ENCODE measurements around the gene HMX2.
A peak's percentile ranks its signal among the peaks of the same experiment; 100 is the strongest.
"Not testable (repeated sequence)": the region's sequence is repeated elsewhere in the genome, so short reads cannot be mapped to it uniquely, and the experiment has no call there.

HMX2 gene

DNA sequence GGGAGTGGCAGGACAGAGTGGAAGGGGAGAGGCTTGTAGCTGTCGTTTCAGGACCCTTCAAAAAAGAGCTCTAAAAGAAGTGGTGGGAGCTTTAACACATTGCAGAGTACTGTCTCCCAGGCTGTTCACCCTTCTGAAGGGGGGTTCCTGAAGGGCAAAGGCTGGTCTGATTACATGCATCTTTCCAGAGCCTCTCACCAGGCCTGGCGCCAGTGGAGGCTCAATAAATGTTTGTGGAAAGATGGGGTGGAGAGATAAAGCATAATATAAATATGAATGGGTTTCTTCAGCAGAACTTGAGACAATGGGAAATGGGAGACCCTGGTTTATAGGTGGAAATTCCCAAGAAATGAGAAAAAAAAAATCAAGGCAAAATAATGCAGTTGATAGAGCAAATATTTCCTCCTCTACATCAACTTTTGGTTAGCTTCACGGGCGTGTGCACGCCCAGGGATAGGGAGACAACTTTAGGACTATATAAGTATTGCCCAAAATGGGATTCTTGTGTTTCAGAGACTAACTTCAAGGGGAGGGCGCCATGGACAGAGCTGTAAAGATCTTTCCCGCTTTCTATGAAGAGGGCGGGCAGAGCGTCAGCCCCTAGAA is 5.7 kb downstream of the HMX2 start:
- DNase-seq: no peak

DNA sequence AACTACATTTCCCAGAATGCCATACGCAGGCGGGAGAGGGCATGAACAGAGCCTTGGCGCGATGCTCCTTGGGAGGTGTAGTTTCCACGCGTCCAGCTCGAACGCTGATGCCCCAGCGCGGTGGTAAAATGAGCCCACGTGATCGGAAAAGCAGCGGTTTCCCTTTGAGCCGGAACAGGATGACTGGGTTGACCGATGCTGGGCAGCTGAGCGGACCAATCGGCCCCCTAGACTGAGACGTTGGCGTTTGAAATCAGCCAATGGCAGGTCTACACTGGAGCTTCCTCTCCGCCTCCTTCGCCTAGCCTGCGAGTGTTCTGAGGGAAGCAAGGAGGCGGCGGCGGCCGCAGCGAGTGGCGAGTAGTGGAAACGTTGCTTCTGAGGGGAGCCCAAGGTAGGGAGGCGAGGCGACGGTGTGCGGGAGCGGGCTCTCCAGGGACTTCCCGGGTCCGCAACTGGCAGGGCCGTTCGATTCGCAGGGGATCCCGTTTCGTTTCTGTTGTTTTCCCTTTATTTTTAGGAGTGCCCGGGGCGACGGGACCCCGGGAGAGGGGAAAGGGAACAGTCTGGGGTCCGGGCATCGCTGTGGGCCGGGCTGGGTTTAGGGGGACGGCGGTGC is 6.3 kb downstream of the HMX2 start, which contains the start of gene BUB3:
Gene BUB3 (plus strand): TSS at position 311 of the 619 bp plus-strand sequence. CDS start 516 bp downstream, outside the sequence.
- peak; percentile 64 to 100 (median 90) for DNase-seq

DNA sequence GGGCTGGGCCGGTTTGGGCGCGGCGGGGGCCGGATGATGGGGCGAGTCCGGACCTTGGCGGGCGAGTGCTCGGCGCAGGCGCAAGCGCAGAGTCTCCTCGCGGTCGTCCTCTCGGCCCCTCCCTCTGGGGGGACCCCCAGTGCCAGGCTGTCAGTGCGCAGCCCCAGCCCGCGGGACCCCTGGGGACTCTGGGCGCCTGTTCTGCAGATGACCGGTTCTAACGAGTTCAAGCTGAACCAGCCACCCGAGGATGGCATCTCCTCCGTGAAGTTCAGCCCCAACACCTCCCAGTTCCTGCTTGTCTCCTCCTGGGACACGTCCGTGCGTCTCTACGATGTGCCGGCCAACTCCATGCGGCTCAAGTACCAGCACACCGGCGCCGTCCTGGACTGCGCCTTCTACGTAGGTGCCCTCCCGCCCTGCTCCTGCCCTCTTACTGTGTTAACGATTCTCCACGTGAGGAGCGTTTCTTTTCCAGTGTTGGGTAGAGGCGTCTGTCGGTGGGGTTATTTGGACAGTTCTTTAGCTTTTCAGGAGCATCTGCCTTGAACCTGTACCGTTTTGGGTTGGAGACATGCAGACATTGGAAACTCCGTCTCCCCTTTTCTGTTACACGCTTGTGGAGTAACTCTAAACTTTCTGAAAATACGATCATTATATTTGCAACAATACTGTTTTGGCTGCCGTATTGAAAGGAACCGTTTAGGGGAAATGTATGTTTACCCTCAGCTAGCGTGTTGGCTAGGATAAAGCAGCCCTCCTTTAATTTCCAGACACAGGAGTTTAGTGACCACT is 7.0 kb downstream of the HMX2 start:
- DNase-seq: peak in 2 of 5 experiments; percentile 34 to 51

DNA sequence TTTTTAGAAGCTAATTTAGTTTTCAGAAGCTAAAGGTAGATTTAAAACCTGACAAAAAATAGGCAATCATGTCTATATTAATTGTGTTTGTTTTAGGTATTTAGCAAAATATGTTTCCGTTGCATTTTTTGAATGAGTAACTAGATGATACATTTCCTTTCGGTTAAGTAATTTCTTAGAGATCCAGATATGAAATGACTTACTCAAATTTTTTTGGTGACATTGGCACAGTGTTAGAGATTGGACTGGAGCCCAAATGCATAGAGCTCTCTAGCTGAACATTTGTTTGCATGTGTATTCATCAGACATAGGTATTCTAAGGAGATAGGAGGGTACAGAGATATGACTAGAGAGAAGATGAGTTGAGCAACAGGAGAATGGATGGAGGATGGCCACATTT is 8.1 kb downstream of the HMX2 start:
- DNase-seq: no peak

DNA sequence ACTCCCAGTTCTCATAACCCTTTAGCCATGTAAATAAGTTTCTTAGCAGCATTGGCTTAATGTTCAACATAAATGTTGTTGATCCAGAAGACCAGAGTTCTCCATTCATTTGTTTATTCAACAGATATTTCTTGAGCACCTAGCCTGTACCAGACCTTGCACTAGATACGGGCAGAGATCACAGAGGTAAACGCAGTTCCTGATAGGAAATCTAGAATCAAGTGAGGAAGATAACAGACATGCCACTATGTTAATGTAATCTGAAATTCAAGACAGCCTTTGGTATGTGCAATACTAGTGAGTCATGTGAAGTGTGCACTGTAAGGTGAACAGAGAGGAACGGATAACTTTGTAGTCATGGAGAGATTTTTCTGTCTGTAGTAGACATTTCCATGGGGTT is 9.3 kb downstream of the HMX2 start:
- DNase-seq: no peak

DNA sequence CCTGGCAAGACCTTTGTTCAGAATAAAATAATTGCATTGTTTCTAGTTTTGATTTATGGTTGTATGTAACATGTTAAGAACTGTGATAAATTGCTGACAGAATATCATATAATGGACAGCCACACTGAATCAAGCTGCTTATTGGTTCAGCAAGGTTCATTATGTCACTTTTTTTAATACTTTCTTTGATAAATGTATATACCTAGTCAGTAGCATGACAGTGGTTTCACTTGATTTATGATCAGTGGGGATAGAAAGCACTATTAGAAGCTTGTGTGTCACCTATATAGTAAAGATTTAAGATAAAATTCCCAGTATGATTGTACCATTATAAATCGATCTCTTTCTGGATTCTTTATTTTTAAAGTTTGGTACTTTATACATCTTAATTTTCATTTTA is 10.7 kb downstream of the HMX2 start:
- DNase-seq: no peak

DNA sequence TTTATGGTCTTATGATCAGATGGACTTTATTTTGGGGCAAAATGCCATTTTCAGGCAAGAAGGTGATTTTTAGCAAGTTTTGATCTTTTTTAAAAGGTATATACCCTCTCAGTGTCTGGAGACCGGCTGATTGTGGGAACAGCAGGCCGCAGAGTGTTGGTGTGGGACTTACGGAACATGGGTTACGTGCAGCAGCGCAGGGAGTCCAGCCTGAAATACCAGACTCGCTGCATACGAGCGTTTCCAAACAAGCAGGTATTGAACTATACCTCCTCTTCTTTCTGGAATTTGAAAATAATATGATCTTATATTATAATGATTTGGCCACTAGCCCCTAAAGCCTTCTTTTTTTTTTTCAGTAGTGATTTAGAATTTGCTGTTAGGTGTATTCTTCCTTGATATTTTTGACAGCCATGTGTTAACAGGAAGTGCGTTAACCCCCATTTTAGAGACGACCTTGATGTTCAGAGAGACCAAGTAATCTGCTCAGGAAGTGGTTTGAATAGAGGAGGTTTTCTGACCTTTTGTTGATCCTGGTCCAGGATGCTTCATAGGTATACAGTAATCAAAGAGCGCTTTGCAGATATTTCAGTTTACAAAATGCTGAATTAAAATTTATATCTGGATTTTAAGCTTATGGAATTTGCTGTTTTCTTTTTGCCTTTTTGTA is 12.5 kb downstream of the HMX2 start:
- peak in 2 of 5 experiments; percentile 57 to 79 for DNase-seq

DNA sequence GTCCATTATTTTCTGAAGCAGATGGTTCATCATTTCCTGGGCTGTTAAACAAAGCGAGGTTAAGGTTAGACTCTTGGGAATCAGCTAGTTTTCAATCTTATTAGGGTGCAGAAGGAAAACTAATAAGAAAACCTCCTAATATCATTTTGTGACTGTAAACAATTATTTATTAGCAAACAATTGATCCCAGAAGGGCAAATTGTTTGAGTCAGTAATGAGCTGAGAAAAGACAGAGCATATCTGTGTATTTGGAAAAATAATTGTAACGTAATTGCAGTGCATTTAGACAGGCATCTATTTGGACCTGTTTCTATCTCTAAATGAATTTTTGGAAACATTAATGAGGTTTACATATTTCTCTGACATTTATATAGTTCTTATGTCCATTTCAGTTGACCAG is 16.4 kb downstream of the HMX2 start:
- DNase-seq: no peak

DNA sequence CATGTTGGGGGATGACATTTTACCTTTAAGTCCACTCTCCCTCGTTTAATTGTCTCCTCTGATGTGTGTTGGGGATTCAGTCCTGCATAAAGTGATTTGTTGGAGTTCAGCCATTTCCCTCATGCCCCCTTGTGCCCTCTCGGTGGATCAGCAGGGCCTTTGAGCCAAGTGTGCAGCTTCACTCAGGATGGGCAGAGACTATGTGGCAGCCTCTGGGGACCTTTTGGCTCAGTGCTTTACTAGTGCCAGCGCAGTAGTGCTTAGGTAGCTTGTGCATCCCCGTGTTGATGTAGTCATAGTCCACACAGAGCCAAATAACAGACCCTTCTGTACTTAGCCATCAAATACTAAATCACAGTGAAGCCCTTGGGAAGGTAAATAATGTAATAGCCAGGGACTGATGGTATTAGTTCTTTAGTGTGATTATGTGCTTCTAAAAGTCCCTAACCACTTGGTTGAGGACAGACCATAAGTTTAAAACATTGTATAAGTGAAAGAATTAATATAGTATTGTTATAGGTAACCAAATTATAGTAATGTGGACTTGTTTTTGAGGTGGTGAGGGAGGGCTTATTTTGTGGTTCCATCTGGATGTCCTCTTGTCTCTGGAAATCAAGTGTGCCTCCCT is 17.6 kb downstream of the HMX2 start:
- DNase-seq: no peak

DNA sequence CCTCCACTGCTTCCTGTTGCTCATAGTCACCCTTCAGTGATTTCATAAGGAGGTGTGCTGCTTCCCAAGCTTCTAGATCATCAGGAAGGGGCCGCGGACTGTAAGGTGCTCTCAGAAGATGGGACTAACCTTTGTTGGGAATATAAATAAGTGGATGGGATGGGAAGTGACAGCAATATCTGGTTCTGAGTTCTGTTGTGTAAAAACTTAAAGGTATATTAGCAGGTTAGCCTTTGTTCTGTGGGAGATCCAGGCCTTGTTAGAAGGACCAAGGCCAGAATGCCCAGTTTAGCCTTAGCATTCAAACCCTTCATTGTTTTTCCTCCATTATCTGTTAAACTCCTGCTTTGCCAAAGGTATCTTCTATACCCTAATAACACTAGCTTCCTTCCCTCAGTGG is 18.7 kb downstream of the HMX2 start:
- DNase-seq: no peak

DNA sequence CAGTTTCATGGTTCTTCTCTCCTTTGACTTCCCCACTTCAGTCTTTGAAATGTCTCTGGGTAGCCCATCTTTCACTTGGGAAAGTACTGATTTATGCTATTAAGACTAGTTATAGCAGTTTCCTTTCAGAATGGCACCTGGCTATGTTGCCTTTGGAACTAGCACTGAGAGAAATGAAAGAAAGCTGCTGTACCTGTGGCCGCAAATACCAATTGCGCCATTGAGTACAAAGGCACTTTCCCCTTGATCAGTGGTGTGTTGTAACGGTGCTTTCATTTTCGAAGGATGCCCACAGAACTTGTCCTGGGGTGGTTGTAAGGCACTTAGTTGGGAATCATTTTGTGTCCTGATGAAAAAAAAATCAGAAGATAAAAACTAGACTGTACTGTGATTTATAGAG is 23.0 kb downstream of the HMX2 start:
- DNase-seq: no peak

DNA sequence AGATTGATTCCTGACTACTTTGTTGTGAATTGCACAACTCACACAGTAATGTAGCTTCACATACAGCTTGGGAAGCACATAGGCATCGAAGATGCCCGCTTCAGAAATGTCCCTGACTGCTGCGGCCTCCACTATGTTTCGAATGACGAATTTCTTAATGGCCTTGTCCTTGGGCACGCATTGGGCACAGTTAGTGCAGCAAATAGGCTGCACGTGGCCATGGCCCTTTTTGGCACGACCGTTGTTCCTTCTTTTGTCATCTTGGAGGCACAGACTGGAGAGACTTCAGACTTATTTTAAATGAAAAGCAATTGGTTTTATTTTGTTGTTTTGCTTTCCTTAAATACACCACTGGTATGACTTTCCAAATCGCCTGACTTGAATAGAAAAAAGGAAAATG is 23.7 kb downstream of the HMX2 start:
- not testable (repeated sequence) for DNase-seq

DNA sequence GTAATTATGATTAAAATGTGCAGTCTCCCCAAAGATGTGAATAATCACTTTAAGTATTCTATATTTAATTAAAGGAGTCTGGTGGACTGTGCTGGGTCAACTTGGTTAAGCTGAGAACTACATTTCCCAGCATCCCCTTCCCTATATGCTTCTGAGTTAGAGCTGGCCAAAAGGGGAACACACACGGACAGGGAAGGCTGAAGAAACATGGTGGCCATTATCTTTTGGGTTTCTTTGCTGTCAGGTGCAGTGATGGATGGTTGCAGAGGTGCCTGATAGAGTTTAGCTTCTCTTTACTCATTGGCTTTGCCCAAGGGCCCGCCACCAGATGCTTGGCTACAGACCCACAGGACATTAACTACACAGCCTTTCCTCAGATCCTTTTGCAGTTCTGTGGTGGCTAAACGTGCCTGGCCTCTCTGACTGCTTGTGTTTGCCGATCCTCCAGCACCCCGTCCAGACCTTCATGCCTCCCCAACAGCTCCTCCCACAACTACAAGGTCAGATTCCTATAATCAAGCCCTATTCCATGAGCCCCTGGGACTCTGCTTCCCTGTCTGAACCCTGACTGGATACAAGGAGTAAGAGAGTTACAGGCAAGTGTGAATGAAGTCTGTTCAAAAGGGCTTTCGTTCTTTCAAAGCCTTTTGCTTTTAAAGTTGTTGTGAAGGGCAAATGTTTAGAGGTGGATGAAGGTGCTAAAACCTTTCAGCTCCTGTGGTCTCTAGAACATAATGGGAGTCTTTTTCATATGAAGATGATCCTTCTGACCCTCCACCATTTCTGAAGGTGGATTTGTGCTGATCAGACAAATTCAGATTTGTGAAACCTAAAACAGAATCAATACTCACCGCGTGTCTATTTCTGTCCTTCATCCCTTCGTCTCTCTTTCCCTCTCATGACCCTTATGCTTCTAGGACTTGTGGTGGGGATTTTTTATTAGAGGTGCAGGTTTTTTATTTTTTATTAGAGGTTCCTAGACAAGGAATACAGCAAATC is 27.8 kb downstream of the HMX2 start:
- DNase-seq: no peak

DNA sequence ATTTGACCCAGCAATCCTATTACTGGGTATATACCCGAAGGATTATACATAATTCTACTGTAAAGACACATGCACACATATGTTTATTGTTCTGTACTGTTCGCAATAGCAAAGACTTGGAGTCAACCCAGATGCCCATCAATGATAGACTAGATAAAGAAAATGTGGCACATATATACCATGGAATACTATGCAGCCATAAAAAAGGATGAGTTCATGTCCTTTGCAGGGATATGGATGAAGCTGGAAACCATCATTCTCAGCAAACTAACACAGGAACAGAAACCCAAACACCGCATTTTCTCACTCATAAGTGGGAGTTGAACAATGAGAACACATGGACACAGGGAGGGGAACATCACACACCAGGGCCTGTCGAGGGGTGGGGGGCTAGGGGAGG is 30.5 kb downstream of the HMX2 start:
- not testable (repeated sequence) for DNase-seq

DNA sequence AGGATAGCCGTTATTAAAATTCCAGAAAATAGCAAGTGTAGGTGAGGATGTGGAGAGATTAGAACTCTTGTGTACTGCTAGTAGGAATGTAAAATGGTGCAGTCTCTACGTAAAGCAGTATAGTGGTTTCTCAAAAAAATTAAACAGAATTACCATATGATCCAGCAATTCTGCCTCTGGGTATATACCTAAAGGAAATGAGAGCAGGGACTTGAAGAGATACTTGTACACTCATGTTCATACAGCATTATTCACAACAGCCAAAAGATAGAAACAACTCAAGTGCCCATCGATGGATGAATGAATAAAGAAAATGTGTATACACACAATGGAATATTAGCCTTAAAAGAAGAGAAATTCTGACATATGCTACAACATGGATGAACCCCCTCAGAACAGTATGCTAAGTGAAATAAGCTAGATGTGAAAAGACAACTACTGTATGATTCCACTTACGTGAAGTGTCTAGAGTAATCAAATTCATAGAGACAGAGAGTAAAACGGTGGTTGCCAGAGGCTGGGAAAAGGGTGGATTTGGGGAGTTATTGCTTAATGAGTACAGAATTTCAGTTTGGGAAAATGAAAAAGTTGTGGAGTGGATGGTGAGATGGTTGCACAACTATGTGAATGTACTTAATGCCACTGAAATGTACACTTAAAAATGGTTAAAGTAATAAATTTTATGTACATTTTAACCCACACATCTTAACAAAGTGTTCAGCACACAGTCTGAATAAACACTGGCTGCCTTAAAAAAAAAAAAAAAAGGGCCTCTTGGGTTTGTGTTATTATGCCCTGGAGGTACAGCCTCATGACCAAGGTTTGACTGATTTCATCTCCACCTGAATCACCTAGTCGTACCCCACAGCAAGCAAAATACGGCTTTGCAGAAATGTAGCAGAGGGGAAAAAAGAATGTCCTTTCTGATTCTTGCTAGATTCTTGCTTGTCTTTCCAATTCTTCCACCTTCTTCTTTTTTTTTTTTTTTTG is 32.5 kb downstream of the HMX2 start:
- DNase-seq: no peak

DNA sequence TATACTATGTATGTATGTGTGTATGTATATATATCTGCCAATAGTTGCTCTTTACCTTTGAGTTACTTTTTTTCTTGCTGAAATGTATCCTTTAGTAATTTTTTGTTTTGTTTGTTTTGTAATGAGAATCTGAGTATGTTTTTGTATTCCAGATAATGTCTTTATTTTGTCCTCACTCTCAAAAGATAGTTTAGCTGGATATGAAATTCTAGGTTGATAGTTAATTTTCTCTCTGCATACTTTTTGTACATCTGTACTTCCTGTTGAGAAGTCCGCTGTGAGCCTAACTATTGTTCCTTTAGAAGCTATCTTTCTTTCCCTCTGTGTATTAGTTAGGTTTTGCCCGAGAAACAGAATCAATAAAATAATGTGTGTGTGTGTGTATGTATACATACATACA is 35.8 kb downstream of the HMX2 start:
- DNase-seq: no peak

DNA sequence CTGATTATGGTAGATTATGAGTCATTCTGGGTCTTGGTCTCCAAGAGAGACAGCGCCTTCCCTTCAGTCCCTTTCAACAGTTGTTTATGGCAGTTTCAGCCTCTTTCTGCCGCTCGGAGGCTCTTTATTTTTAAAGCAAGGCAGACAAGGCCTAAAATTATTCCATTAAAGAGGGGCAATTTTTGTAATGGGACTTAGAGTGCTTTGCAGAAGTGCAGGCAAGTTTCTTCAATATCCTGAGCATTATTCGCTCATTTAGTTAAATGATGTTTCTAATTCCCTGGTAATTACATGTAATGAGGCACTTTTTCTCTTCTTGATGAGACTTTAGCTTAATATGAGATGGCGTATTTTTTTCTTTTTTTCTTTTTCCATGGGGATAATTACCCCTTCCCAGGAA is 39.8 kb downstream of the HMX2 start:
- no peak for DNase-seq

DNA sequence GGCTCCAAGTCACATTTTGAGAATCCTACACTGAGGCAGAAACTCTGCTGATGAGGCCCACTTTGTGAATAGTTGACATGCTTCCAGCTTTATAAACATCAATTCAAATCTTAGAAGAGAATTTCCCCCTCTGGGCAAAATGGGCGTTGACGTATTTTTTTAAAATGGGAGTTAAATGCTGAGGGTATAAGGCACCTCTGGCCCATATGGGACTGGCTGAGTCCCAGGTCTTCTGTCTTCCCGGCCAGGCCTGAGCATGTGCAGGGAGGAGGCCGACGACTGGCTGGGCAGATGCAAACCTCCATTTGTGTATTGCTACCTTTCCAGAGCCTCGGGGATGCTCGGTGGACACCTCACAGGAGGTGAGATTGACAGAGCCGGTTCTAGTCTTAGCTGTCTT is 44.0 kb downstream of the HMX2 start:
- no peak for DNase-seq

DNA sequence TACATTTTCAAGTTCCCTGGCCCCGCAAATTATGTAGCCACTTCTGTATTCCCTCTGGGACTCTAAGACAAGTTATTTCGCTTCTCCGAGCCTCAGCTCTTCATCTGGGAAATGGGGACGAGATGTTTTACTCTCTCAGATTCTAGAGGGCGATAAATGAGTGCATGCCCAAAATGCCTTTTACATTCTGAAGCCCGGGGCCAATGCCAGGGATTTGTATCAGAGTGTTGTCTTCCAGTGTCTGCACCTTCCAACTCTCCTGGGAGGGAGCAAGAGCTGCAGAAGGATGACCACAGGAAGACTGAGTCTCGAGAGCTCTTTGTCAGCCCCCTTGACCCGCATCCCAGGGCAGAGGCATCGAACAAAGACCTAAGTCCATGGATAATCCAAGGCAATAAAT is 46.1 kb downstream of the HMX2 start:
- no peak for DNase-seq

Data from T-helper 2 cell (primary cell).